GM21360 (cell line): ENCODE measurements around the gene RAB21.

Experiments used
- ATAC-seq: cut with Tn5 transposase; IDR thresholded peaks from one replicate; pipeline ENCODE4 v1.9.1; 2021; ENCODE audit warnings: mild to moderate bottlenecking, moderate library complexity; ENCODE audit not compliant: unreplicated experiment

The RAB21 gene

GRCh38 chr12:71754461-71755145 is at the start of gene RAB21:
TSS of gene RAB21 (plus strand) at chr12:71754863. CDS start at chr12:71755130, 267 bp downstream.
- peak; percentile 94 for ATAC-seq

DNA sequence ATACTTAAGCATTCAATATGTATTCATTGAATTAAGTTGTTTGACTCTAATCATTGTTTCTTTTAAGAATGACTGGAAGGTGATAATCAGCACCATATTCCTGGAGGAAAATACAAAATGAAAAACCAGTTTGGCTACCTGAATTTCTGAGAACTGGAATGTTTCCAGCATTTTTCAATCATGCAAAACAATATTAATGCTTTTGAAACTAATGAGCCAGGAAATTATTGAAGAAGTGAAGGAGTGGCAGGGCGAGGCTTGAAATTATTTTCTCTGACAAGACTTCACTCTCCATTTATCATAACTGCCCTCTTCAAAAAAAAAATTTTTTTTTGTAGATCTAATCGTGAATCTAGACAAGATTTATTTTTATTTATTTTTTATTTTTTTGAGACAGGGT is 49.7 kb upstream of the RAB21 start:
- no peak for ATAC-seq

- ATAC-seq, result no peak
Observed at GRCh38 chr12:71708658-71709057, 46.0 kb upstream of the RAB21 start.

GRCh38 chr12:71710276-71711125 is 44.2 kb upstream of the RAB21 start:
- ATAC-seq, result no peak

- no peak for ATAC-seq
Observed at GRCh38 chr12:71718611-71719010, 36.1 kb upstream of the RAB21 start.

DNA sequence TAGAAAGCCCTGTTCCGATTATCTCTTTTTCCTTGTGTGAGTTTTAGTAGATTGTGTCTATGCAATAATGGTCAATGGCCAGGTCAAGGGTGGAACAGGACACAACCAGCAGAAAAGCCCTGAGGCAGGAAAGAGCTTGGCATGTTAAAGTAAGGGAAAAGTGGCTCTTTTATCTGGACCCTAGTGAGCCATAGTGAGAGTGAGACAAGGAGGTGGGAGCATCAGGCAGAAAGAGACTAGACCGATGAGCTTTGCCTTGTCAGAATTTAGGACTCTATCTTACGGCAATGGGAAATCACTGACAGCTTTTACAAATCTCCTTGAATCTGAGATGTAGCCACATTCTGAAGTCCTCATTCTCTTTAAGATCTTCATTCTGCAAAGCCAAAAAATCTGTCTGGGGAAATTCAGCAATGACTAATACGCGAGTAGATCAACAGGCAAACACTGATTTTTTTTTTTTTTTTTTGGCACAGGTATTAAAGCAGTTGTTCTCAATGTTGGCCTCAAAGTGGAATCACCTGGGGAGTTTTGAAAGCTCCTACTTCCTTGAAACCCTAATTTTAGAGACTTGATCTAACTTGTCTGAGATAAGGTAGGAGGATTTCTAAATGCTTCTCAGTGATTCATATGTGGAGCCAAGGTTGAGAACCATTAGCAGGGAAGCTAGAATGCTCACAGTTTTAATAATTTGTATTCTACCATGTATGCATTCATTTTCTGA is 34.9 kb upstream of the RAB21 start:
- ATAC-seq, result no peak

GRCh38 chr12:71721783-71722505 is 32.7 kb upstream of the RAB21 start:
- no peak for ATAC-seq

- ATAC-seq, result no peak
Observed at GRCh38 chr12:71725011-71725410, 29.7 kb upstream of the RAB21 start.

DNA sequence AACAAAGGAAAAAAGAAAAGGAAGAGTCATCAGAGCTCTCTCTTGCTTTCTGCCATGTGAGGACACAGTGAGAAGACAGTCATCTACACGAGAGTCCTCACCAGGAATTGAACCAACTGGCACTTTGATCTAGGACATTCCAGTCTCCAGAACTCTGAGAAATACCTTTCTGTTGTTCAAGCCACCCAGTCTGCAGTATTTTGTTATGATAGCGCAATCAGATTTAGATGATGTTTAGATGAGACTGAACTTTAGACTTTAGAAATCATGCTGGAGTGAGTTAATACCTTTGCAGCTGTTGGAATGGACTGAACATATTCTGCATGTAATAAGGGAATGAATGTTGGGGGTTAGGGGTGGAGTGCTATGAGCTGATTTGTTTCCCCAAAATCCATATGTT is 28.1 kb upstream of the RAB21 start:
- ATAC-seq, result no peak

DNA sequence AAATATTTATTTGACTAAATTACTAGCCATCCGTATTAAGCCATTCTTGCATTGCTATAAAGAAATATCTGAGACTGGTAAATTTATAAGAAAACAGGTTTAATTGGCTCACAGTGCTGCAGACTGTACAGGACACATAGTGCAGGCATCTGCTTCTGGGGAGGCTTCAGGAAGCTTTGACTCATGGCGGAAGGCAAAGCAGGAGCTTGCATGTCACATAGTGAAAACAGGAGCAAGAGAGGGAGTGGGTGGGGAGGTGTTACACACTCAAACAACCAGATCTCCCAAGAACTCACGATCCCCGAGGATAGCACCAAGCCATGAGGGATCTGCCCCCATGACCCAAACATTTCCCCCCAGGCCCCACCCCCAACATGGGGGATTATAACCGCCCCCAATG is 26.7 kb upstream of the RAB21 start:
- ATAC-seq, result no peak

GRCh38 chr12:71730936-71731335 is 23.7 kb upstream of the RAB21 start:
- no peak for ATAC-seq

DNA sequence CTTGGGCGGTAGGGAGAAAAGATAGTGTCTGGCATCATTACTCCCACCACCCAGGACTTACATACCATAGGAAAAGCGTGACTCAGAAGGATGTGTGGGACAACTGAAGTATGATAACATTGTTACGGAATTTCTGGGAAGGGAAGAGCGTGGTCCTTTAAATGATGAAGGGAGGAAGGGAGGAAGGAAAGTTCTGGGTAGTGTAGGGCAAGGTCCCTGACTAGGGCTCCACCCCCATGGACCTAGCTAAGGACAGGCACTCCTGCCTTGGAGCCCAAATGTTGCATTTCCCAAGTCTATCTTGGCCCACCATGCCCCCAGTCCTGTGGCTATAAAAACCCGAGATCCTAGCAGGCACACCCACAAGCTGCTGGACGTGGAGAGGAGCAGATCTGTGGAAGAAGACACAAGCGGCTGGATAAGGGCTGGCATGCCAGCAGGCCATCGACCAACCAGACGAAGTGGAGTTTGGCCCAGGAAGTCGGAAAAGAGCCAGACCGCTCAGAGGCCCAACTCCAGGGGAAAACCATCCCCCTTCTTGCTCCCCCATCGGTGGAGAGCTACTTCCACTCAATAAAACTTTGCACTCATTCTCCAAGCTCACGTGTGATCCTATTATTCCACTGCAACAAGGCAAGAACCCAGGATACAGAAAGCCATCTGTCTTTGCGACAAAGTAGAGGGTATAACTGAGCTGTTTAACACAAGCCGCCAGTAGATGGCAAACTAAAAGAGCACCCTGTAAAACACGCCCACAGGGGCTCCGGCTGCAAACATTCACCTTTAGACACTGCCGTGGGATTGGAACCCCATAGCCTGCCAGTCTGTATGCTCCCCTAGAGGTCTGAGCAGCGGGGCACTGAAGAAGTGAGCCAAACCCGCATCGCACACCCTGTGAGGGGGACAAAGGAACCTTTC is 23.0 kb upstream of the RAB21 start:
- ATAC-seq, result peak; percentile 88

GRCh38 chr12:71732357-71732712 is 22.3 kb upstream of the RAB21 start:
- no peak for ATAC-seq

GRCh38 chr12:71737197-71737596 is 17.5 kb upstream of the RAB21 start:
- ATAC-seq, result no peak

GRCh38 chr12:71742998-71743397 is 11.7 kb upstream of the RAB21 start:
- no peak for ATAC-seq

- ATAC-seq, result no peak
Observed at GRCh38 chr12:71744522-71745300, 10.0 kb upstream of the RAB21 start.

DNA sequence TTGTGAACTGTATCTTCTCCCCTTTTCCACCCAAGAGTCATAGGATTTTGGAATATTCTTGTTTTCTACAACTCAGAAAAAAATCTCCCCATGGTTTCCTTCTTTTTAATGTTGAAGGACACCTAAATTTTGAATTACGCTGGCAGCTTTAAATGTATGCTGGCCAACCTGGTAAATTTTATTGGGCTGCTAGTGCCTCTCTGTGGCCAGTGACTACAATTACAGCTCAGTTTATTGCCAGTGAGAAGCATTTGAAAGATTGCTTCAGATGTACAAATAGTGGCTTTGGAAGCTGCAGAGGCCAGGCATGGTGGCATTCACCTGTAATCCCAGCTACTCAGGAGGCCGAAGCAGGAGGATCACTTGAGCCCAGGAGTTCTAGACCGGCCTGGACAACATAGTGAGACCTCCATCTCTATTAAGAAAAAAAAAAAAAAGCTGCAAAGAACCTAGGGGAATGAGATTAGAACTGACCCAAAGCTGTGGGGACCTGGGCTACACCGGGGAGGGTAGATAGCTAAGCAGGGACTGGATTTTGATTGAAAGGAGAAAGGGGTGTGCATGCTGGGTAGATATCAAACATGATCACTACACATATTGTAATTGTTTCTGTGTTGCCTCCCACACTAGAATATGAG is 7.6 kb upstream of the RAB21 start:
- ATAC-seq, result peak; percentile 95

DNA sequence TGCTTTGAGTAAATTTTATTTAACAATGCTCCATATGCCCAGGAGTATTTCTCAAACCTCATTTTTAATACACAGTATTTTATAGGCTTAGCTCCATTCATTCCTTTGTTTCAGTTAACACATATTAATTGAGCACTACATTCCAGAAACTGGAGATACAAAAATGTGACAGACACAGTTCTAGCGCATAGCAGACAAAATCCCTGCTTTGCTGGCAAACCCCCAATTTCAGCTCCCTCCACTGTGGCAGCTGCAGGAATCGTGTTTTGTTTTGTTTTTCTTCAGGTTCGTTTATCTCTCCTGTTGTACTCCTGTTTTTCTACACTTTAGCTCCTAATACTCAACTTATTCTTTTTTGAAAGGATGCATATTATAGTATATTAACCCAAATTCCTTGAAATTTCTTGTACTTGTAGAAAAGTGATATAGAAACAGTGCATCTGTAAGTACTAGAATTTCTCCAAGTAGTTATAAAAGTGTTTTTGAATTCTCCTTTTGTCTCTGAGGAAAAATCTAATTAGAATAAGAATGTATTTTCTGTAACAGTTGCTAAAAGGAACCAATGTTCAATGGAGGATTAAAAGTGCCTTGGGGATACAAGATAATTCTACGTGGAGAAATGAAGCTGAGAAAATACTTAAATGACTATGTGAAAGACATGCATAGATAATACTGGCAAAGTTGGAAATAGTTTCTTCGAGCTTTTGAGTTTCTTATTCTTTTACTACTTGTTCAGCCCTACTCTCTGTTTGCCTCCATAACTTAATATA is 6.4 kb upstream of the RAB21 start:
- ATAC-seq, result no peak
